Measurements from ENCODE around the gene TAGLN. TPM values are rescaled to one million over a fixed set of nuclear protein-coding genes. Genes with fewer than 3 reads are reported as not detected.
"Not testable (repeated sequence)": the region's sequence is repeated elsewhere in the genome, so short reads cannot be mapped to it uniquely, and the experiment has no call there.

The TAGLN gene
- polyA plus RNA-seq, 12 donors, result 65.6 to 358 (median 88.1) TPM; not detected in 1

DNA sequence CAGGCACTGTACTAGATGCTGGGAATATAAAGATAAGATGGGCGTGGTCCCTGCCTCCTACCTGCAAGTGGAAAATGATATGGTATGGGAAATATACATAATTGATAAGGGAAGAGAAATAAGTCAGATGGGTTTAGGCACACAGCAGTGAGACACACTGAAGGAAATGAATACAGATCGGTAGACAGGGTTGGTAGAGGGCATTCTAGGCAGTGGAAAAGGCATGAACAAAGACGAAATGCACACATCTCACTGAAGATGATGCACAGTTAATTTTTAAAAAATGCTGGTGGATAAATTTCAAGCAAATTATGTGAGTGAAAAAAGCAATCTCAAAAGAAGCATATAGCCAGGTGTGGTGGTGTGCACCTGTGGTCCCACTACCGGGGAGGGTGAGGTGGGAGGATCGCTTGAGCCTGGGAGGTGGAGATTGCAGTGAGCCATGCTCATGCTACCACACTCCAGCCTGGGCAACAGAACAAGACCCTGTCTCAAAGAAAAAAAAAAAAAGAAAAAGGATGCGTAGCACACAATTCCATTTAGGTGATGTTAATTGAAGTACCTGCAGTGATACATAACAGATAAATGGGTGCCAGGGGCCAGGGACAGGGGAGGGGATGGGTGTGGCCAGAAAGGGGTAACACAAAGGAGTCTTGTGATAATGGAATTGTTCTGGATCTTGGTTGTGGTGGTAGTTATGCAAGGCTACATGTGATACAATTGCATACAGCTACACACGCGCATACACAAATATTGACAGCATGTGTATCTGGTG lies 10.4 kb downstream of the TAGLN start:
- not testable (repeated sequence) for DNase-seq

- DNase-seq, result no peak
Observed at GRCh38 chr11:117210620-117211019, 11.4 kb downstream of the TAGLN start.

DNA sequence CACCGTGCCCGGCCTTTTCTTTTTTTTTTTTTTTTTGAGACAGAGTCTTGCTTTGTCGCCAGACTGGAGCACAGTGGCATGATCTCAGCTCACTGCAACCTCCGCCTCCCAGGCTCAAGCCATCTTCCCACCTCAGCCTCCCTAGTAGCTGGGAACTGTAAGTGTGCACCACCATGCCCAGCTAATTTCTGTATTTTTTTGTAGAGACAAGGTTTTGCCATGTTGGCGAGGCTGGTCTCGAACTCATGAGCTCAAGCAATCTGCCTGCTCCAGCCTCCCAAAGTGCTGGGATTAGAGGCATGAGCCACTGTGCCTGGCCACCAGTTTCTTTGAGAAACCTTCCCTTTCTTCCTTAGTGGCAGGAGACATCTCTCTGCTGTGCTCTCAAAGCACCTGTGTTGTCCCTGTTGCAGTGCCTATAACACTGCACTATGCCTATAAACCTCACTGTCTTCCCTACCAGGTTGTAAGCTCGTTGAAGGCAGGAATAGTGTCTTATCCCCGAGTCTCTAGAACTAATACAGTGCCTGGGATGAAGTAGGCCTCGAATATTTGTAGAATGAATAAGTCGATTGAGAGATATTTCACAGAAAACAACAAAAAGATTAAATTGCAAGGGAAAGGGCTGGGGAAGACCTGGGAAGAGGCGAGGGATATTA lies 13.7 kb downstream of the TAGLN start:
- DNase-seq, result no peak

GRCh38 chr11:117214404-117215110 lies 15.4 kb downstream of the TAGLN start:
- DNase-seq, result no peak

DNA sequence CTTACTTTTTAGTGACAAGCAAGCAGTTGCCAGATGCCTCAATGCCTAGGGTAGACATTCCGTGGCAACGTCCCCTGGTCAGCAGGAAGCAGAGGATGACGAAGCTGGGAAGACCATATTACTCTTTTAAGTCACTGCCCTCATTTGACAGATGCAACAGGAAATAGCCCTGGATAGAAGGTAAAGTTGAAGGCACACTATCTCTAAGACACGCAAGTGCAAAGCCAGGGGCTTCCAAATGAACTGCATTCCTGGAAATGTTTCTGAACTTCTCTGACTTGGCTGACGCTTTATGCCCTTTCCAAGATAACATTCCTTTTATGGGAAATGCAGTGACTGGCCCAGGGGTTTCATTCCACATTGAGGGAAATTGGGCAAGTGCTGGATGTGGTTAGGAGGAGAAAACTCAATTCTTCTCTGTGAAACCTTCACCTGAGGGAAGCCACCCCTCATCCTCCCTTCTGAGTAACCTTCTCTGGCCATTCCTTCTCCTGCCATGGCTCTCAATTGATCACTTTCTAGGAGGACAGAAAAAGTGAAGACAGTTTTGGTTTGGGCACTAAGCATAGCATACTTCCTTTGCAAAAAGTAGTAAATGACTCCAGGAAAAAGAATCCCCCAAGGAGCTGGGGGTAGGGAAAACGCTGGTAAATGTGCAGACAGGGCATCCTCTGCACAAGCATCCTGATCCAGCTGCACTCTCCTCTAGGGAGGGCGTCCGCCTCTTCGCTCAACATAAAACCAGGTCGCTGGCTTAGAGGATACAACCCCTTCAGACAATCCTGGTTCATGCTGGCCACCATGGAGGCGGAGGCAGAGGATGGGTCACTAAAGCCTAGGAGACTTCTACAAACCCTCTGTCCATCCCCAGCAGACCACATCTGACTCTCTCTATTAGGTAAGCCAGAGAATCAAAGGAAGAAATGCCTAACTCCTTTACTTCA lies 18.2 kb downstream of the TAGLN start:
- no peak for DNase-seq

DNA sequence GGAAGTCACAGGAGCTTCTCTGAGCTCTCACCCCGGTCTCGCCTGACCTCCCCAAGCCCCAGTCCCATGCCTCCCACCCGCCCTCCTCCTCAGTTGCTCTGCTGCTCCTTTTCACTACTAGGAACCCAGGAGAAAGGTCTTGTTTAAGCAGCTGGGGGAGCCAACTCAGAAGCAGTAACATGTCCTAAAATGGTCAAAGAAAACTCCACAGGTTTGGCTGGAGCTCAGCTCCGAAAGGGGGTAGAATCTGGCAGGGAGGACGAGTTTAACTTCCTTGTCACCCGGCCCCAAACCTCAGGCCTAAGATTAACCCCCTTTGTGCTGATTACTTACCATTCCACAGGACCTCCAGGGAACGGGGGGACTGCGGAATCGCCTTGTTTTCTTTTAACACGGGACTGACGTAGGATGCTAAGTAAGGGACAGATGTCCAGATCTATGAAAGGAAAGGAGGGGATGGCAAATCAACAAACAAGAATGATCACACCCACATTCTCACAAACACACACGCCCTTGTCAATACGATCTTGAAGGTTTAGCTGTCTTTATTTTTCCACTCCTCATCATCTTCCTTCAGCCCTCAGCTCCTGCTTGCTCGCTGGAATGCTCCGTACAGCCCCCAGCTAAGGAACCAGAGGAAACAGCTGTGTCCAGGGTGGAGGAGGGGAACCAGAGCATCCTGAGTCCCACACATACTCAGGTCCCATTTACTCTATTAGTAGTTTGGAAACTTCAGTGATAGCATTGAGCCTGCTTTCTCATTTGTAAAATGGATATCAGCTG lies 19.2 kb downstream of the TAGLN start:
- DNase-seq, result no peak

DNA sequence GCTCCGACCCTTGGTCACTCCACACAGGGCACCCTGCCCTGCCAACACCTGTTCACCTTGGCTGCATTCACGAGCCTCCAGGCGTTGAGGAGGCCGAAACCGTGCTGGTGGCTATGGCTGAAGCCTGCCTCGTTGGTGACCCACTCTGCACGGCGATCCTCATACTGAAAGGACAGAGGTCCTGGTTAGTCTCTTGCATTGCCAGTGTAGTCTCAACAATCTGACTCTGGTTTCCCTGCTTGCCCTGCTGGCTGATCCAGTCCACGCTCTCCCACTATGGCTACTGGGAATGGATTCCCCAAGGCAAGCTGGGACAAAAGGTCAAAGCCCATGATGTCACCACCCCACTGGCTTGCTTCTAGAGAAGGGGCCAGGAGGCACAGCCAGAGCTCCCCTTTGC lies 19.8 kb downstream of the TAGLN start:
- no peak for DNase-seq

DNA sequence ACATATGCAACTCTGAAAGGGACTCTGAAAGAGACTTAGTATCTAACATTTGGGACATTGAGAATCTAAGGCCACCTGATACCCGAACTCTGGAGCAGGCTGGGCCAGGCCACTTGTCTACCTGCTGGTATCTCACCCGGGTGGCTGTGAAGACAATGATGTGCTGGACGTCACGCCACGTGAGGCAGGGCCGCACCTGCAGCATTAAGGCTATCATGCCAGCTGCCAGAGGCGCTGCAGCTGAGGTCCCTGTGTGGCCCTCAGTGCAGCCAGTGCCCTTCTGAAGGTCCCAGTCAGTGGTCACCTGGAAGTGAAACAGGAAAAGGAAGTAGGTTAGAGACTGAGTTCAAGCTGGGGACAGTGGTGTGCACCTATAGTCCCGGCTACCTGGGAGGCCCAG lies 20.3 kb downstream of the TAGLN start:
- no peak for DNase-seq

GRCh38 chr11:117219995-117220394 lies 20.8 kb downstream of the TAGLN start:
- DNase-seq, result no peak

GRCh38 chr11:117220568-117220967 lies 21.4 kb downstream of the TAGLN start:
- DNase-seq, result peak; percentile 76

- DNase-seq, result no peak
Observed at GRCh38 chr11:117220999-117221774, 22.0 kb downstream of the TAGLN start.

DNA sequence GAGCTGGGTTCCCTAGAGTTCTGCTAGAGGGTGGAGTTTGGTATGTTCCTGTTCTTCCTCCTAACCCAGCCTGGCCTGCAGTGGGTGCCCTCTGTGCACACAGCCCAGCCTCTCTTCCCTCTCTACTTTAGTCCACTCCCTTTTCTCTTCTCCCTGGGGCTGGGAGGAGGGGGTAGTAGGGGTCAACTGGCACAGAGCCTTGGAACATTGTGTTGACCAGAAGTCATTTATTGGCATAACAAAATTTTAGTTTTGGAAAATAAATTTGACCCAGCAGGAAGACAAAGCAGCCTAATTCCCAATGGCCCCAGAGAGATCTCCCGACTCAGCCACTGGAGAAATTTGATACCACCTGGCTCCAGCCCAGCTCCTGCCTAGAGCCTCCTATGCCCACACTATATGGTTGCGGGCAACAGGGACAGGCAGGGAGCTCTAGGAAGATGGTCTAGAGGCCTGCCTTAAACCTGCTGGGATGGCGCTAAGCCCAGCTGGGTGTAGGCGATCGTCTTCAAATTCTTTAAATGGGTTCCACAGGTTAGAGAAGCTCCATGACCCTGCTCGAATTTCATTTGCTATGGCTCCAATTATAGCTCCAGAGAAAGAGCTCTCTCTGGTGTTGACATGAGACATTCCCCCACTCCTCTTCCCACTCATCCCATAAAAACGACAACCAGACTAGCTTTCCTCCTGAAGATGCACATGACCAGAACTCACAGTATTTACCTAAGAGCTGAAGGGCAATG lies 22.8 kb downstream of the TAGLN start:
- DNase-seq, result peak; percentile 69

DNA sequence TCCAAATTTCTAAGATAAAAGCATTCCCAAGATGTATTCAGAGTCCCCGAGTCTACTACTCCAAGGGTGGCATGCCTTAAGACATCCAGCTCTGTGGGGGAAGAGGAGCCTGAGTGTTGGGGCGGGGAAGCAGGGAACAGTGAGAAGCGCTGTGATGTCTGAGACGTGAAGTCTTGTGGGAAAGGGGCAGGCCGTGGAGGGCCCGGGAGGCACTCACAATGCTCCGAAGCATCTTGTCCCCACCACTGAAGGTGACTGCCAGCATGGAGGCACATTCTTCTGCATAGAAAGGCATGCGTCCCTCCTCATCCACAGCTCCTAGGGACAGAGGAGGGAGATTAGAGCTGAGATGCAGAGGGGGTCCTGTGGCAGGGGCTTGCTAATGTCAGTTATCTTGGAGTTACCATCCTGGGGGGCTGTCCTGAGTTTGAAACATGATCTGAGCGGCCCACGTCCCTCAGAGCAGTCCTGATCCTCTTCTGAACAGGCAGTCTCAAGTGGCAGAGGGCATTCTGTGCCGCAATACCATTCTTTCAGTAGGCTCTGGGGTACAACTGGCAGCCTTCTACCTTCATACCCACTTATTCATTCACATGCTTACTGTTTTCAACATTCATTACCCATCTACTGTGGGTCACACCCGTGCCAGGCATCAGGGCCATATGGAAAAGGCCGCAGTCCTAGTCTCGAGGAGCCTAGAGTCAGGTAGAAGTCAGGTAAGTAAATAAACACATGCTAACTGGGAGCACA lies 24.0 kb downstream of the TAGLN start:
- no peak for DNase-seq

GRCh38 chr11:117223741-117224689 lies 24.8 kb downstream of the TAGLN start:
- DNase-seq, result no peak

DNA sequence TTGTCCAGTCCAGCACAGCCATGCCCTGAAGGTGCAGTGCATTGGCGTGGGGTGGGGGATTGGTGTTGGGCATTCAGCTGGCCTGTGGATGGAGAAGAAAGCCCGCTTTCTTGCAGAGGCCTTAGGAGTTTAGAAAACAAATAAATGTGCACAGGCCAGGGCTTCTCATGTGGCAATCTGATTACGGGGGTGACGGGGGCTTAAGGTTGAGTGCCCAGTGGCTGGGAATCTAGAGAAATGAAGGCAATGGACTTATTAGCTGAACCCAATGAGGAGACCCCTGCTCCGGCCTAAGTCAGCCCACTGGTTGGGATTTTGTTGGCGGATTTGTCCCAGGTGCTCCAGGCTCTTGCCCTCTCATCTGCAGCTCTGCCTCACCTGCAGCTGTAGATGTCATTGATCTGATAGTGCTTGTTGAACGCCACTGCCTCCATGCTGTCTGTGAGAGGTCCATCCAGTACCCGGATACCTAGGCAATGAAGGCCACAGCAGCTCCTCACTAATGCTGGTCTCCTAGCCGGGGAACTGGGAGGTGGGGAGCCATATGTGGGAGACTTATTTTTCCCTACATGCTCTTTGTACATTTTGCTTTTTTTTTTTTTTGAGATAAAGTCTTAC lies 26.5 kb downstream of the TAGLN start:
- DNase-seq, result no peak

Measured in muscle of arm (tissue), 12 donors.